Stomach (tissue), 4 donors: ENCODE results near the gene OCIAD1.

Experiments used
- EP300 ChIP-seq: sonication (generic); formaldehyde crosslinking; IDR thresholded peaks from one replicate; pipeline ENCODE4 v1.6.1; 2017; ENCODE audit warnings: antibody characterized with exemption
- POLR2AphosphoS5 ChIP-seq, 3 donors: sonication (generic); formaldehyde crosslinking; IDR thresholded peaks; one replicate each; pipeline ENCODE4 v1.6.1; 2016; ENCODE audit warnings: antibody characterized with exemption in 3 of 3
- TF ChIP-seq, protein P1 (sequence below), 7 experiments: fragments of 450-650 bp in 4 of 7; fragments of 200-600 bp in 3 of 7; sonication (generic) in 3 of 7; IDR thresholded peaks; one replicate each; pipeline ENCODE4 v1.5.1; 2016 to 2019; ENCODE audit warnings: antibody characterized with exemption in 7 of 7, control low read depth in 2 of 7, mild to moderate bottlenecking in 1 of 7

DNA sequence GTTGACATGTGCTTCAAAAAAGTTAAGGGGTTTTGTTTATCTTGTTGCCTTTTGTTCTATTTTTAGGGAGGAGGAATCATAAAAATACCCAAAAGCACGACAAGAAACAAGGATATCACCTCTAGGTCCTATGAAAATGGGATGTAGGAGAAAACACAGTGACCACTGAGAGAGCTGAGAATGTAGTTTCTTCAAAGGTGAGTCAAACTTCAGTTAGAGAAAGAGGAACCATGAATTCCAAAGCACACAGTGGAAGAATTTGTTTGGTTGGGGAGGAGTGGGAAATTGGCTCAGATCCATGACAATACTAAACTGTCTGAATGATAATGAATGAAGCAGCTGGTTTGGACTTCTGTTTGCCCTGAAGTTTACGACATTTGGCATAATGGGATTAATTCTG lies 31.7 kb upstream of the OCIAD1 start:
- TF ChIP-seq, protein P1, sequence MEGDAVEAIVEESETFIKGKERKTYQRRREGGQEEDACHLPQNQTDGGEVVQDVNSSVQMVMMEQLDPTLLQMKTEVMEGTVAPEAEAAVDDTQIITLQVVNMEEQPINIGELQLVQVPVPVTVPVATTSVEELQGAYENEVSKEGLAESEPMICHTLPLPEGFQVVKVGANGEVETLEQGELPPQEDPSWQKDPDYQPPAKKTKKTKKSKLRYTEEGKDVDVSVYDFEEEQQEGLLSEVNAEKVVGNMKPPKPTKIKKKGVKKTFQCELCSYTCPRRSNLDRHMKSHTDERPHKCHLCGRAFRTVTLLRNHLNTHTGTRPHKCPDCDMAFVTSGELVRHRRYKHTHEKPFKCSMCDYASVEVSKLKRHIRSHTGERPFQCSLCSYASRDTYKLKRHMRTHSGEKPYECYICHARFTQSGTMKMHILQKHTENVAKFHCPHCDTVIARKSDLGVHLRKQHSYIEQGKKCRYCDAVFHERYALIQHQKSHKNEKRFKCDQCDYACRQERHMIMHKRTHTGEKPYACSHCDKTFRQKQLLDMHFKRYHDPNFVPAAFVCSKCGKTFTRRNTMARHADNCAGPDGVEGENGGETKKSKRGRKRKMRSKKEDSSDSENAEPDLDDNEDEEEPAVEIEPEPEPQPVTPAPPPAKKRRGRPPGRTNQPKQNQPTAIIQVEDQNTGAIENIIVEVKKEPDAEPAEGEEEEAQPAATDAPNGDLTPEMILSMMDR (IDR thresholded peaks at IDR 0.05): no peak
- no peak for TF ChIP-seq POLR2AphosphoS5 (IDR thresholded peaks at IDR 0.05)
- TF ChIP-seq EP300: no peak
